ENCODE results near the gene GPR62. TPM values are rescaled to one million over a fixed set of nuclear protein-coding genes. Genes with fewer than 3 reads are reported as not detected.

Gene GPR62
- total RNA-seq, 2 experiments from 2014 or later: not detected

- no peak for DNase-seq
- Mint-ChIP-seq H3K4me3 (no peak overlapping the region), H3K27me3 (no peaks in the 10 kb centered on the region), H3K4me1 (peaks cover 8% of the 10 kb centered on the region), H3K27ac (no peak overlapping the region), H3K9me3 (no peaks in the 10 kb centered on the region), H3K36me3 (ENCODE audit: low read depth) (peaks cover 17% of the 10 kb centered on the region)
- CTCF ChIA-PET: interaction anchor here (1.8 to 3.1 kb wide), 2 partner anchors 8 to 9 kb away, joined by 9 to 11 read pairs; partner anchors contain the start of gene RRP9
- POLR2A ChIA-PET: no interaction called here
Measured at GRCh38 chr3:51933471-51934138, 21.6 kb upstream of the GPR62 start.

GRCh38 chr3:51934139-51934850, 20.9 kb upstream of the GPR62 start:
- Mint-ChIP-seq H3K27me3 (no peaks in the 10 kb centered on the region), H3K36me3 (ENCODE audit: low read depth) (peaks cover 20% of the 10 kb centered on the region), H3K4me1 (peaks cover 12% of the 10 kb centered on the region), H3K9me3 (no peaks in the 10 kb centered on the region), H3K4me3 (no peak overlapping the region), H3K27ac (no peak overlapping the region)
- ChIA-PET CTCF (interaction anchor here (3.1 kb wide), 1 partner anchor 9 kb away, joined by 9 read pairs; no protein-coding TSS in a partner anchor), POLR2A (no interaction called here)
- no peak for DNase-seq

- ChIA-PET CTCF (no interaction called here), POLR2A (no interaction called here)
- DNase-seq: no peak
- Mint-ChIP-seq H3K27me3 (no peaks in the 10 kb centered on the region), H3K4me3 (no peak overlapping the region), H3K27ac (no peak overlapping the region), H3K4me1 (peaks cover 18% of the 10 kb centered on the region), H3K9me3 (no peaks in the 10 kb centered on the region), H3K36me3 (ENCODE audit: low read depth) (peaks cover 21% of the 10 kb centered on the region)
Measured at GRCh38 chr3:51934991-51935885, 19.9 kb upstream of the GPR62 start.

GRCh38 chr3:51935886-51936755, 19.1 kb upstream of the GPR62 start:
- Mint-ChIP-seq H3K27me3 (no peaks in the 10 kb centered on the region), H3K27ac (no peak overlapping the region), H3K36me3 (ENCODE audit: low read depth) (peaks cover 23% of the 10 kb centered on the region), H3K4me1 (peaks cover 27% of the 10 kb centered on the region), H3K9me3 (no peaks in the 10 kb centered on the region), H3K4me3 (no peak overlapping the region)
- ChIA-PET POLR2A (no interaction called here), CTCF (interaction anchor here (1.4 kb wide), 1 partner anchor 38 kb away, joined by 5 read pairs; the partner anchor contains the start of gene ABHD14B)
- DNase-seq: no peak

- no peak overlapping the region for H3K4me3 Mint-ChIP-seq
- no peak for DNase-seq
- no peak overlapping the region for H3K27ac Mint-ChIP-seq
- H3K9me3 Mint-ChIP-seq: no peaks in the 10 kb centered on the region
- H3K27me3 Mint-ChIP-seq: no peaks in the 10 kb centered on the region
- ChIA-PET POLR2A (interaction anchor here (0.6 kb wide), 1 partner anchor 36 kb away, joined by 3 read pairs; no protein-coding TSS in a partner anchor), CTCF (interaction anchor here (1.3 to 1.4 kb wide), 2 partner anchors 27 to 37 kb away, joined by 4 to 5 read pairs; partner anchors contain the start of gene ABHD14B)
- peaks cover 29% of the 10 kb centered on the region for H3K4me1 Mint-ChIP-seq
- H3K36me3 Mint-ChIP-seq (ENCODE audit: low read depth): peaks cover 23% of the 10 kb centered on the region
Measured at GRCh38 chr3:51937014-51937413, 18.2 kb upstream of the GPR62 start.

GRCh38 chr3:51937611-51938450, 17.4 kb upstream of the GPR62 start:
- H3K4me3 Mint-ChIP-seq: no peak overlapping the region

GRCh38 chr3:51938780-51939425, 16.3 kb upstream of the GPR62 start:
- Mint-ChIP-seq H3K27me3 (no peaks in the 10 kb centered on the region), H3K4me3 (no peak overlapping the region), H3K9me3 (no peaks in the 10 kb centered on the region), H3K4me1 (peaks cover 42% of the 10 kb centered on the region), H3K36me3 (ENCODE audit: low read depth) (peaks cover 23% of the 10 kb centered on the region), H3K27ac (no peak overlapping the region)
- no peak for DNase-seq
- POLR2A ChIA-PET: no interaction called here
- CTCF ChIA-PET: no interaction called here

More at GRCh38 chr3:51937611-51938450, 17.4 kb upstream of the GPR62 start:
- POLR2A ChIA-PET: interaction anchor here (0.6 kb wide), 1 partner anchor 35 kb away, joined by 3 read pairs; no protein-coding TSS in a partner anchor
- Mint-ChIP-seq H3K4me1 (peaks cover 35% of the 10 kb centered on the region), H3K9me3 (no peaks in the 10 kb centered on the region), H3K36me3 (ENCODE audit: low read depth) (peaks cover 23% of the 10 kb centered on the region), H3K27me3 (no peaks in the 10 kb centered on the region), H3K27ac (no peak overlapping the region)
- no peak for DNase-seq
- CTCF ChIA-PET: interaction anchor here (1.3 kb wide), 1 partner anchor 26 kb away, joined by 4 read pairs; no protein-coding TSS in a partner anchor

GRCh38 chr3:51940648-51941462, 14.3 kb upstream of the GPR62 start:
- Mint-ChIP-seq H3K4me1 (peaks cover 45% of the 10 kb centered on the region), H3K36me3 (ENCODE audit: low read depth) (peaks cover 17% of the 10 kb centered on the region)
- POLR2A ChIA-PET: no interaction called here

GRCh38 chr3:51941463-51941797, 13.8 kb upstream of the GPR62 start:
- ChIA-PET POLR2A (no interaction called here), CTCF (interaction anchor here (0.6 to 3.4 kb wide), 28 partner anchors 8 to 255 kb away, joined by 3 to 46 read pairs (median 4); partner anchors contain the start of genes ABHD14A, ABHD14B, ACY1 and DUSP7)
- DNase-seq: no peak
- no peaks in the 10 kb centered on the region for H3K9me3 Mint-ChIP-seq
- H3K27me3 Mint-ChIP-seq: no peaks in the 10 kb centered on the region
- peaks cover 17% of the 10 kb centered on the region for H3K36me3 Mint-ChIP-seq (ENCODE audit: low read depth)
- peaks cover 45% of the 10 kb centered on the region for H3K4me1 Mint-ChIP-seq
- H3K4me3 Mint-ChIP-seq: peak overlapping the region; percentile 92
- H3K27ac Mint-ChIP-seq: peak overlapping the region; percentile 79

More at GRCh38 chr3:51940648-51941462, 14.3 kb upstream of the GPR62 start:
- Mint-ChIP-seq H3K4me3 (peak overlapping the region; percentile 92), H3K27me3 (no peaks in the 10 kb centered on the region), H3K9me3 (no peaks in the 10 kb centered on the region), H3K27ac (peak overlapping the region; percentile 52)
- peak; percentile 5 for DNase-seq
- CTCF ChIA-PET: interaction anchor here (0.6 to 3.4 kb wide), 28 partner anchors 8 to 254 kb away, joined by 3 to 46 read pairs (median 4); partner anchors contain the start of genes ABHD14A, ABHD14B, ACY1 and DUSP7

Measured in activated CD4-positive, alpha-beta T cell treated with anti-CD3 and anti-CD28 coated beads, Interleukin-2, amount 10 ng/mL, durations not matched to agents 7 days and 5 days (primary cell).